Stimulated activated CD8-positive, alpha-beta memory T cell treated with anti-CD3 and anti-CD28 coated beads, Interleukin-15, amount 100 ng/mL, for 4 hours (primary cell): Measurements from ENCODE around the gene SLC16A12.

Source experiments
- DNase-seq, 2 donors: peaks; one replicate each; pipeline ENCODE4 v3.0.0-alpha.2; 2020; ENCODE audit warnings: low read depth in 2 of 2

Gene SLC16A12

DNA sequence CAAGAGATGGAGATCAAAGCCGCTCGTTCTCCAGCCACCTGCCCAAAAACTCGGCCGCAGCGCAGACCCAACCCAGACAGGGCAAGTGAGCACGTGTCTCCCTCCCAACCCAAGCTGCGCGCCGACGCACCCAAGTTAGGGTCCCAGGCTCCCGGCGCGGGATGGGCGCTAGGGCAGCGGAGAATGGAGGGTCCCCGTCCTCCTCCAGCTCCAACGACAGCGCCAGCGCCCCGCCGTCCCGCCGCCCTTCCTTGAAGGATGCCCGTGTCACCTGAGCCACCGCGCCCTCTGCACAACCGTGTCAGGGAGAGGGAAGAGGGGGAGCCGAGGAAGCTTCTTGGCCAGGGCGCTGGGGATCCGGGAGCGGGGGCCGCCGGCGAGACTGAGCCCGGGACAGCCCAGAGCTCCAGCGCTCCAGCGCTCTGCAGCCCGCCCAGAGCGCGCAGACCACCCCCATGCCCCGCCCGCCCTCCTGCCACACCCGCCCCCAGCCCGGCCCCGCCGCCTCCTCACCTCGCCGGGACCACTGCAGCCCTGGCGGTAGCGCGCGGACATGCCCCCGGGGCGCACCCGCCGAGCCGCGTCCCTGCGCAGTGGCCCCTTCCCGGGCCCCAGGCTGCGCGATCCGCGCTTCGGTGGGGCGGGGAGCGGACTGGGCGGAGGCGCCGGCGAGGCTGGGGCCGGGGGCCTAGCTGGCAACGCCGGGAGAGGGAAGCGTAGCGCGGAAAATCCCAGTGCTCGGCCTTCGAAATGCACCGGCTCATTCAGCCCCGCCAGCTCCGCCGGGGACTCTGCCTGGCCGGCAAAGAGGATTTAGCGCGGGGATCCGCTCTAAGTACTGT is at the start of gene SLC16A12:
TSS of gene SLC16A12 (minus strand) at position 424 of the 842 bp plus-strand sequence. CDS start 73,016 bp downstream, outside the sequence.
- no peak for DNase-seq

DNA sequence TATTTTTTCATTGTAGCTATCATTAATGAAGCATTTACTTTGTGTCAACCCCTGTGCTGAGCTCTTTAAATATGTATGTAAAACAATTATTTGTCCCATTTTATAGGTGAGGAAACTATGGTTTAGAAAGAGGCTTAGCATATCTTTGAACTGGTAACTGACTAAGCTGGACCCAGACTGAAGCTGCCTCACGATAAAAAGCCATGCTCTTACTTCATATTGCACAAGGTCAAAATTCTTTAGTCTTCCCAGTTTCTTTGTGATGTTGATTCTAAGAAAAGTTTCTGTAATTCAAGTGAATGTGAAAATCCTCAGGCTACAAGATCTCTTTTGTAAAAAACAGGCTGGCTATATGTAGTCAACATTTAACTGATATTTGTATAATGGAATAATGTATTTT is 46.6 kb upstream of the SLC16A12 start:
- DNase-seq, result no peak

DNA sequence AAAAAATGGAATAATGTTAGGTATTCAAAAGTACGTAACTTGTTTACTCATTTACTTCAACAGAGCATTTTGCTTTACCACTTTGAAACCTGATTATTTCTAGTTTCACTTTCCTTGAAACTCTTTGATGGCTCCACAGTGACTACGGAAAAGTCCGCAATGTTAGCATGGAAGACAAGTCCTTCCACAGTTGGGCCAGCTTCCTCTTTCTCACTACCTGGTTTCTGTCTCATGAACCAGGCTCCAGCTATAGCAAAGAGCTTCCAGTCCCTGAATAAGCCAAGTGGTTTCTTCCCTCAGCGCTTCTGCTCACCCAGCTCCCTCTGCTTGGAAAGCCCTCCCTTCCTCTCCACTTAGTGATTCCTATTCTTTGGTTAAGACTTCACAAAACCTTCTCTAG is 44.8 kb upstream of the SLC16A12 start:
- no peak for DNase-seq

DNA sequence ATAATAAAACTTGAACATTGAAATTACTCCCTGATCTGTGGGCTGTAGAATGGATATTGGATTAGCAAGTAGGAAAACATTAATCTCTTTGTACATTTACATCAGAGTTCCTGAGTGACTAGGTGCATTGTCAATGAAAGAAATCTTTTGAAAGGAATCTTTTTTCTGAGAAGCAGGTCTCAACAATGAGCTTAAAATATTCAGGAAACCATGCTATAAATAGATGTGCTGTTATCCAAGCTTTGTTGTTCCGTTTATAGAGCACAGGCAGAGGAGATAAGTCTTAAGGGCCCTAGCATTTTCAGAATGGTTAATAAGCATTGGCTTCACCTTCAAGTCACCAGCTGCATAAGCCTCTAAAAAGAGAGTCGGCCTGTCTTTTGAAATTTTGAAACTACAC is 41.3 kb upstream of the SLC16A12 start:
- DNase-seq, result no peak

DNA sequence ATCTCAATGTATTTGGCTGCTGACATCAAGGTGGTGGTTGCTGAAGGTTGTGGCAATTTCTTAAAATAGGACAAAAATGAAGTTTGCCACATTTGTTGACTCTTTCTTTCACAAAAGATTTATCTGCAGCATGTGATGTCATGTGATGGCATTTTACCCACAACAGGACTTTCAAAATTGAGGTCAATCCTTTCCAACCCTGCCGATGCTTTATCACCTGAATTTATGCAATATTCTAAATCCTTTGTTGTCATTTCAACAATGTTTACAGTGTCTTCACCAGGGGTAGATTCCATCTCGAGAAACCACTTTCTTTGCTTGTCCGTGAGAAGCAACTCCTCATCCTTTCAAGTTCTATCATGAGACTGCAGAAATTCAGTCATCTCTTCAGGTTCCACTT is 40.6 kb upstream of the SLC16A12 start:
- DNase-seq, result no peak

DNA sequence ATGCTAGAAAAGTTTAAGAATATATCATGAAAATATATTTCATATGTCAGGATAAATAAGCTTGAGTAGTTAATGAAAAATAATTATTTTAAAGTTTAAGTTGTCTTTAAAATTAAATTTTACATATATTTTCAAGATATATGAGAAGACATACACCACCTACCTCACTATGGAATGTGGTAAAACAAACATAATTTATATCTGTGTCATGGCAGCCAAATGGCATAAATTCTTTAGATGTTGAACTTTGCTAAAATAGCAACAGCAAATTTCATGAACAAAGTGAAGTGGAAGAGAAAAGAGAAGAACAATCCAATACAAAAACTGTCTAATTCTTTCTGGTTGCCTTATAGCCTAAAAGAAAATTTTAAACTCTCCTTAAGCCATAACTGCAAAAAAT is 39.6 kb upstream of the SLC16A12 start:
- no peak for DNase-seq

- no peak for DNase-seq
Measured at GRCh38 chr10:89574368-89574767, 39.0 kb upstream of the SLC16A12 start.

DNA sequence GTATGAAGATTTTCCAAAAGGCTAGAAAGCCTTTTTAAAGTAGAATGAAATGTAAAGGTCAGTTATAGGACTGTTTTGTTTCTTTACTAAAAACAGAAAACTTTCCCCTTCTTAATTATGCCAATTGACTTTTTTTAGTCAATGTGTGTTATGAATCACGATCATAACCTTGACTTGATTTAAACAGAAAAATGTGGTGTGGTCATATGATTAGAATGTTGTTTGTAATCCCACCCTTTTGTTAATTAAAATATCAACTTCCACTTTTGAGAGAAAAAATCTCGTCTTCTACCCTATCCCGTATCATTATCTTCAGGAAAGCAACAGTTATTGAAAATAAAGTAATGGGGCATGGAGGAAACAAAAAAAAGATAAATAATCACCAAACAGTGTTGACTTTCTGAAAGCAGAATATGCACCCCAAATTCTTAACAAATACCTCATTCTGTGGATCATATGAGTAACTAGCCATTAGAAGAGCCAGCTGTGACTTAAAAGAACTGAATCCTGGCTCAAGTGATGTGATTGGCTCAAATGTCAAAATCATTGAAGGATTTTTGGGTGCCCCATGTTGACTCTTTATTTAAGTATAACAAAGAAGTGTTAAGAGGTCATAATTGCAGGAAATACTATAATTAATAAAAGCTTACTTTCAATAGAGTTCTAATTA is 32.3 kb upstream of the SLC16A12 start:
- DNase-seq, result no peak

- DNase-seq, result no peak
Measured at GRCh38 chr10:89566992-89567391, 31.6 kb upstream of the SLC16A12 start.

- no peak for DNase-seq
Measured at GRCh38 chr10:89566095-89566950, 30.9 kb upstream of the SLC16A12 start.

DNA sequence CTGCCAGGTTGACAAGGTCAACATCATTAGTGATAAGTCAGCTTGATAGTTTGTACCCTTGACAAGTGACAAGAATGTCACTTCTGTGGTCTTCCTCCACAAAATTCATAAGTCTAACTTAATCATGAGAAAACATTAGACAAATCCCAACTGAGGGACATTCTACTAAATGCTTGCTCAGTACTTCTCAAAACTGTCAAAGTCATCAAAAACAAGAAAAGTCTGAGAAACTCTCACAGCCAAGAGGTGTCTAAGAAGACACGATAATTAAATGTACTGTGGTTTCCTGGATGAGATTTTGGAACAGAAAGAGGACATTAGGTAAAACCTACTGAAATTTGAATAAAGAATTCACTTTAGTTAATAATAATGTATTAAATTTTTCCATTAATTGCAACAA is 29.8 kb upstream of the SLC16A12 start:
- DNase-seq, result no peak

DNA sequence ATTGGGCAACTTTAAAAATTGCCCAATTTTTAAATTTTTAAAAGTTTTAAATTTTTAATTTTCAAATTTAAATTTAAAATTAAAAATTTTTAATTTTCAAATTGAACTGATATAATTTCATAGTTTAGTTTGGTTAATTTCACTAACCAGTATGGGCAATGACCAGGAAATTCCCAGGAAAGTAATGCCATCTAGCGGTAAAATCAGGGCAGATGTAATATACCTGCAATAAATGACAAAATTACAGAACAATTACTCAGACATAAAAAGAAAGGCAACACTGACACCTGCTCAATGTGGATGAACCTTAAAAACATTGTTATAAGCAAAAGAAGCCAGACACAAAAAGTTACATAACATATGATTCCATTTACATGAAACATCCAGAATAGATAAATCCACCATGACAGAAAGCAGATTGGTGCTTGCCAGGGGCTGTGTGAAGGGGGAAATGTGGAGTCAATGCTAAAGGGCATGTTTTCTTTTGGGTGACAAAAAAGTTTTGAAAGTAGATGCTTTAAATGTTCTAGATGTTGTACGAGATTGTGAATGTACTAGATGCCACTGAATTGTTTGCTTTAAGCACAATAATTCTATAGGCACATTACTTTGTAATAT is 28.6 kb upstream of the SLC16A12 start:
- no peak for DNase-seq

- no peak for DNase-seq
Measured at GRCh38 chr10:89563311-89563710, 27.9 kb upstream of the SLC16A12 start.

- DNase-seq, result no peak
Measured at GRCh38 chr10:89556600-89556999, 21.2 kb upstream of the SLC16A12 start.

DNA sequence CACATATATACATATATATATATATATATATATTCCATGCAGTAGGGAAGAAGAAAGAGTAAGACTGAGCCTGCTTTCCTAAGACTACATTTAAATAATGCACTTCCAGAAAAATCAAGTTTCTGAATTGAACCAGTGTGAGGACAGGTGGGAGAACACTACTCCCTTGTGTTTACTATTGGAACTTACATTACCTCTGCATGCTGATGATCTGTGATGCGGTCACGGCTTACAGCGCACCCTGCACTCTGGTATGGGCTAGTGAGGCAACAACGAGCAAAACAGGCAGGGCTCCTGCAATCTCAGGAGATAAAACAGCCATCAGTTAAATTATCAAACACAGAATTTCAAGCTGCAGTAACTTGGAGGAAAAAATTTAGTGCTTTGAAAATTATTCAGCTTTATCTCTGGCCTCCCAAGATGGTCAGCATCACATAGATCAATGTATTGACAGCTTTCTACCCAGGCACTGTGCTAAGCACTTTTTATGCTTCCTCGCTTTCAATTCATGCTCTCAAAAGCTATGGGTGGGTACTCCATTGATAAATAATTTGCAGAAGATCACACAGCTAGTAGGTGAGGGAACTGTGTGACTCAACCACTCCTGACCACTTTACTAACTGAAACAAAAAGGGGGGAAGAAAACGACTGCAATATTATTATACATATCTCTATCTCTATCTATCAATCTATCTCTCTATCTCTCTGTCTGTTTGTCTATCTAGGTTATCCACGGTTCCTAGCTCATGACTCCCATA is 20.5 kb upstream of the SLC16A12 start:
- DNase-seq, result no peak

GRCh38 chr10:89554433-89554832 is 19.0 kb upstream of the SLC16A12 start:
- no peak for DNase-seq

DNA sequence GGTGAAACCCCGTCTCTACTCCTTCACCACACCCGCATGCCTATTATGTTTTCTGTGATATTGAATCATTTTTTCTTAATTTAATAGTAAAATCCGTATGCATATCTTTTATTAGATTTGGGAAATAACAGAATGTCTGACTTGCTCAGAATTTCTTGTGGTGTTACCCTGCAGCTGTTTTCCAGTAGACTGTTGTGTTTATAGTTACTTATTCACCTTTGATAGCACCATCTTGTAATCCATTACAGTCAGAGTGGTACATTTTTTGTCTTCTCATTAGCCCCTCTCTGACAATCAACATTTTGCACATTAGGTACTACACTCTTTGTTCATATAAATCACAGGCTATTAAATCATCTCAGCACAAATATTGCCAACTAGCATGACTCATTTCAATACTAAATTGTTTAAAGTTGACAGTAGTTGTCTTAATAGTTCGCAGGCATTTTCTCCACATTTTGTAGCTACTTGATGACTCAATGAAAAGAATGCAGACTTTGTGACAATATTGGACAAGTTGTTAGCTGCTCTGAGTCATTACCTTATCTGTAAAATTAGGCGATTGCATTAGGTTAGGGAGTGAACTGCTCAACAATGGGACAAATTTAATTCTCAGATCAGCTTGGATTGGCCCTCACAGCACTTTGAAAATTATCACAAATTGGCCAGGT is 17.8 kb upstream of the SLC16A12 start:
- DNase-seq, result no peak

DNA sequence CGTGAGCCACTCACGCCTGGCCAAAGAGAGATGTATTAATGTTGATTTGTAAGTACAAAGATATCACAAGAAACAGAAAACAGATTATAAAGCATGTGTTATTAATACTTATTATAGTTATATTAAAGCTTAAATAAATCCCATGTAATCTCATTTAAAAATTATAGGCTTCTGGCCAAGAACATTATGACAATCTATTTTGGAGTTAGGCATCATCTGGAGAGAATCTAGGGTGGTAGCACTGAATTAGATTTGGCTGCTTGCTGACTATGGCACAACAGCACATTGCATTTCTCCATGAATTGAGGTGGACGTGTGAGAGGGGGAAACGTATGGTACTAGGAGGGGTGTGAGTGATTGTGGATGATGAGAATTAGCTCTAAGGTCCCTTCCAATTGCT is 16.8 kb upstream of the SLC16A12 start:
- DNase-seq, result no peak

- no peak for DNase-seq
Measured at GRCh38 chr10:89550509-89550908, 15.1 kb upstream of the SLC16A12 start.

DNA sequence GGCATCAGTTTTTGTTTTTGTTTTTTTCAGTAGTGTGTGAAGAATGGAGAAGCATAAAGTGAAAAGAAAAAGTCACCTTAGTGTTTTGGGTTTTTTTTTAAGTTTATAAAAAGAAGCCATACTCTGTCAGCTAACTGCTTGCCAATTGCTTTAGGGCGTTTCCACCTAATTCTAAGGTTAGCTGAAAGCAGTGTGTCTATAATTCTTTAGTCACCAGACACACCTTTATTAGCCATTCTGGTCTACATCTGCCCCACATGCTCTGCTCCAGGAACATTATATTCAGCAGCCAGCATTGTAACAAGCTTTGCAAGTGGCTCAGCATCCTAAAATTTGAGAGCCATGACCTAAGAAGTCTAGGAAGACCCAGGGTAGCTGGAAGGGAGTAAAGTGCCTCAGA is 14.1 kb upstream of the SLC16A12 start:
- no peak for DNase-seq

DNA sequence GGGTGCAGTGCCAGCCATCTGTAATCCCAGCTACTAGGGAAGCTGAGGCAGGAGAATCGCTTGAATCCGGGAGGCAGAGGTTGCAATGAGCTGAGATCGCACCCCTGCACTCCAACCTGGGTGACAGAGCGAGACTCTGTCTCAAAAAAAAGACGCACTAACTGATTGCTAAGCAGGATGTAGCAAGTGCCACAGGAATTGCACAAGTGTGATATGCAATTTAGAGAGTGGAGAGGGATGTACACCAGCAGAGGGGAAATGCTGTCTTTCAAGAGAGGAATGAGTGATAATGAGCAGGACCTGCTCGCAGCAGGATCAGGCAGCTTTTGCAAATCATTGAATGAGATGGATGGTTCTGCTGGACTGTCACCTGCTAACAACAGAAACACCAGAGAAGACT is 13.3 kb upstream of the SLC16A12 start:
- DNase-seq, result no peak
